HepG2 (cell line): ENCODE measurements around the gene SCN9A. TPM values are rescaled to one million over a fixed set of nuclear protein-coding genes. Genes with fewer than 3 reads are reported as not detected.

Experiments
- ATAC-seq: fragments of 200-7000 bp; cut with Tn5 transposase; 3 replicates; pipeline ENCODE4 v1.9.1; 2020; ENCODE audit warnings: mild to moderate bottlenecking, moderate library complexity
- BruUV-seq: library from RNA; stranded (reverse); fragments of 400-500 nt; replicated peaks from 2 replicates; lab custom pipeline; 2021; lab: Mats Ljungman, UMichigan
- CTCF ChIA-PET: fragments of 300-600 bp; formaldehyde crosslinking; extraction: SDS; loops from one replicate; lab custom pipeline; 2021; ENCODE audit warnings: low total read pairs, inconsistent platforms, low intra/inter-chr PET ratio; lab: Yijun Ruan, JAX
- POLR2A ChIA-PET: fragments of 350-600 bp; sonication (Branson Sonifier 250); formaldehyde crosslinking; loops from one replicate; lab custom pipeline; 2020; ENCODE audit warnings: antibody characterized with exemption, inconsistent platforms; lab: Yijun Ruan, JAX
- DNase-seq: peaks from one replicate; pipeline ENCODE4 v3.0.0-alpha.2; 2015; ENCODE audit warnings: low spot score
- FAIRE-seq: peaks from 3 replicates; lab custom pipeline; 2011; peaks lifted over from hg19 to GRCh38; lab: Jason Lieb, UNC
- H2AFZ ChIP-seq: one replicate; pipeline ENCODE4 v1.6.1; 2011; ENCODE audit warnings: low read length, inconsistent platforms
- H3K27ac ChIP-seq: fragments of 300-600 bp; 3 replicates; pipeline ENCODE4 v1.8.0; 2011; ENCODE audit warnings: mixed run types, mild to moderate bottlenecking, mixed read lengths, low read length, inconsistent platforms; ENCODE audit not compliant: insufficient read depth; ENCODE audit errors: extremely low read length
- H3K27me3 ChIP-seq, 2 experiments: fragments of 200-600 bp in 1 of 2; 2 replicates in 1 of 2; 3 replicates in 1 of 2; pipeline versions ENCODE4 v1.6.0 to v1.8.0; 2011; ENCODE audit warnings: low read length in 2 of 2, mild to moderate bottlenecking in 2 of 2, moderate library complexity in 2 of 2, inconsistent platforms in 1 of 2; ENCODE audit not compliant: insufficient read depth in 2 of 2, control insufficient read depth in 1 of 2
- H3K36me3 ChIP-seq, 2 experiments: fragments of 200-600 bp in 1 of 2; replicated peaks in 1 of 2; 2 replicates in 1 of 2; 3 replicates in 1 of 2; pipeline versions ENCODE4 v1.5.1 to v1.8.0; 2011; ENCODE audit warnings: low read length in 2 of 2, inconsistent platforms in 1 of 2; ENCODE audit not compliant: insufficient read depth in 2 of 2, control insufficient read depth in 1 of 2
- H3K4me1 ChIP-seq: 2 replicates; pipeline ENCODE4 v1.5.1; 2012; ENCODE audit warnings: low read length, inconsistent platforms; ENCODE audit not compliant: insufficient read depth
- H3K4me2 ChIP-seq: 2 replicates; pipeline ENCODE4 v1.6.0; 2011; ENCODE audit warnings: low read depth, low read length, inconsistent platforms
- H3K4me3 ChIP-seq, 3 experiments: fragments of 200-600 bp in 1 of 3; sonication (generic), shearing (Covaris generic) in 1 of 3; replicated peaks in 1 of 3; 2 replicates each; pipeline ENCODE4 v1.5.1; 2011 to 2016; ENCODE audit warnings: low read length in 3 of 3, inconsistent platforms in 2 of 3, low read depth in 2 of 3, mild to moderate bottlenecking in 2 of 3, control low read depth in 1 of 3, mixed read lengths in 1 of 3; ENCODE audit not compliant: insufficient read depth in 1 of 3
- H3K79me2 ChIP-seq: one replicate; pipeline ENCODE4 v1.6.1; 2011; ENCODE audit warnings: low read length, inconsistent platforms; ENCODE audit not compliant: insufficient read depth
- H3K9ac ChIP-seq: 2 replicates; pipeline ENCODE4 v1.6.0; 2011; ENCODE audit warnings: mild to moderate bottlenecking, low read depth, low read length, inconsistent platforms; ENCODE audit not compliant: insufficient read depth
- H3K9me3 ChIP-seq: 2 replicates; pipeline ENCODE4 v1.5.1; 2012; ENCODE audit warnings: mild to moderate bottlenecking, low read length
- H4K20me1 ChIP-seq: 2 replicates; pipeline ENCODE4 v1.6.0; 2011; ENCODE audit warnings: inconsistent platforms, mild to moderate bottlenecking, low read length, moderate library complexity; ENCODE audit not compliant: insufficient read depth
- NCOR1 ChIP-seq: fragments of 200-600 bp; sonication (generic); IDR thresholded peaks from 2 replicates; pipeline ENCODE4 v1.7.0; 2017; ENCODE audit warnings: antibody characterized with exemption, low read length, borderline replicate concordance
- PAWR ChIP-seq: sonication (generic); formaldehyde crosslinking; IDR thresholded peaks from 2 replicates; pipeline ENCODE4 v1.4.0; 2020; ENCODE audit warnings: missing genetic modification reagents, mild to moderate bottlenecking, borderline replicate concordance
- POGZ ChIP-seq: sonication (generic); formaldehyde crosslinking; IDR thresholded peaks from 2 replicates; pipeline ENCODE4 v1.4.0; 2020; ENCODE audit warnings: mild to moderate bottlenecking, missing genetic modification reagents
- RBFOX2 ChIP-seq: fragments of 200-400 bp; formaldehyde crosslinking; IDR thresholded peaks from 2 replicates; pipeline ENCODE4 v1.6.1; 2017; ENCODE audit warnings: low read depth, mild to moderate bottlenecking, low read length
- ZNF20 ChIP-seq: sonication (generic); formaldehyde crosslinking; IDR thresholded peaks from 2 replicates; pipeline ENCODE4 v1.4.0; 2020; ENCODE audit warnings: mild to moderate bottlenecking, moderate library complexity, missing genetic modification reagents
- ZNF468 ChIP-seq: sonication (generic); formaldehyde crosslinking; IDR thresholded peaks from 2 replicates; pipeline ENCODE4 v1.8.0; 2022; ENCODE audit warnings: mild to moderate bottlenecking, moderate library complexity, missing genetic modification reagents
- ZNF589 ChIP-seq: sonication (generic); formaldehyde crosslinking; conservative IDR thresholded peaks from 2 replicates; pipeline ENCODE4 v1.8.0; 2022; ENCODE audit warnings: mild to moderate bottlenecking, moderate library complexity, missing genetic modification reagents
- ZNF616 ChIP-seq: sonication (generic); formaldehyde crosslinking; IDR thresholded peaks from 2 replicates; pipeline ENCODE4 v1.5.0; 2020; ENCODE audit warnings: low read depth, mild to moderate bottlenecking, missing genetic modification reagents
- ZNF790 ChIP-seq: sonication (generic); formaldehyde crosslinking; IDR thresholded peaks from 2 replicates; pipeline ENCODE4 v1.8.0; 2022; ENCODE audit warnings: missing genetic modification reagents, mild to moderate bottlenecking, borderline replicate concordance
- ZNF839 ChIP-seq: sonication (generic); formaldehyde crosslinking; IDR thresholded peaks from 2 replicates; pipeline ENCODE4 v1.4.0; 2020; ENCODE audit warnings: missing genetic modification reagents, mild to moderate bottlenecking, borderline replicate concordance
- WGBS: methylation state at CpG from one replicate; pipeline ENCODE4 v1.1.6; 2017; ENCODE audit warnings: low lambda C conversion rate; 5-methylcytosine and 5-hydroxymethylcytosine counted together
- in situ Hi-C: cut with HindIII; loops from 2 replicates; pipeline ENCODE4 v1.10.0; 2017; ENCODE audit warnings: low pct_unique_long_range_greater_than_20kb; ENCODE audit not compliant: extremely low pct_ligation_motif_present
- intact Hi-C: fragments of 100-400 bp; cut with micrococcal nuclease; formaldehyde crosslinking; loops from one replicate; pipeline ENCODE4 v1.10.0; 2022; ENCODE audit not compliant: unreplicated experiment
- polyA plus RNA-seq, 8 experiments: library from polyadenylated mRNA; depleted of rRNA in 3 of 8; stranded (reverse) in 7 of 8; unstranded in 1 of 8; fragments of >200 nt; fragmentation: Illumina TruSeq in 4 of 8; extraction: Trizol in 4 of 8; gene quantifications; 2 replicates each; pipeline versions ENCODE4 v1.2.1 to v1.2.3, GENCODE V29; 2011 to 2016; ENCODE audit warnings: low read depth in 4 of 8, missing spikeins in 1 of 8, mixed read lengths in 1 of 8; ENCODE audit not compliant: insufficient read depth in 1 of 8
- total RNA-seq, 5 experiments: library from RNA; depleted of rRNA; stranded (reverse); fragments of >200 nt; fragmentation: Illumina TruSeq; extraction: Trizol; gene quantifications; 2 replicates each; pipeline ENCODE4 v1.2.3, GENCODE V29; 2016; ENCODE audit warnings: low read depth in 1 of 5
- TF ChIP-seq, protein P1 (sequence below): sonication (generic); formaldehyde crosslinking; IDR thresholded peaks from 2 replicates; pipeline ENCODE4 v1.9.0; 2022; ENCODE audit warnings: low read depth, missing genetic modification reagents
- TF ChIP-seq, protein P2 (sequence below): sonication (generic); IDR thresholded peaks from 2 replicates; pipeline ENCODE4 v1.6.1; 2016; ENCODE audit warnings: low read depth, borderline replicate concordance
- TF ChIP-seq, protein P3 (sequence below): sonication (generic); formaldehyde crosslinking; IDR thresholded peaks from 2 replicates; pipeline ENCODE4 v1.4.0; 2020; ENCODE audit warnings: missing genetic modification reagents
- TF ChIP-seq, protein P4 (sequence below): IDR thresholded peaks from 2 replicates; pipeline ENCODE4 v1.6.1; 2016

SCN9A gene
- total and polyA plus RNA-seq, 2 of the 13 experiments (the other 11 are each of a cell fraction or from before 2014, with no cell fraction given) = 15.3 to 24.3 TPM

DNA sequence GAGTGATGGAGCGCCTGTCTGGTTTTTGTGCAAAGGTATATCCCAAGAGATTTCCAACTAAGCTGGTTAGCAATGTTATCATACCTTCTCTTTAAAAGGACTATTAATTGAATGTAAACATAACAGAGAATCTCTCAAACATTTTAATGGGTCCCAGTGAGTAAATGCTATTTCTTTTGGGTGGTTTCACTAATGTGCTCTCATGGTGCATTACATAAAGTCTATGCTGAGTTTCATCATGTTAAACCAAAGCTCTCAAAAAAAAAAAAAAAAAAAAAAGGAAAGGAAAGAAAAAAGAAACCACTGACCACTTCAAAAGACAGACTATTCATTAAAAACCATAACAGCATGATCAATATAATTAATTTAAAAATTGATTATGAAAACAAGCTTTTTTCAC lies 128.8 kb downstream of the SCN9A start:
- Histone ChIP-seq H3K36me3 (no peaks in the 10 kb centered on the region), H3K27ac (no peak overlapping the region), H3K4me3 (no peak overlapping the region), H3K4me2 (no peak overlapping the region)
- POLR2A ChIA-PET = no interaction called here
- no peak for FAIRE-seq
- intact Hi-C loops = no loop called here
- TF ChIP-seq ZNF20 (CRISPR knock-in tag) (no peak), NCOR1 (no peak), ZNF616 (CRISPR knock-in tag) (no peak), ZNF790 (CRISPR knock-in tag) (no peak), ZNF589 (CRISPR knock-in tag) (no peak)
- TF ChIP-seq, all 625 proteins: peak for 0
- no peak for DNase-seq
- H4K20me1 ChIP-seq = no peaks in the 10 kb centered on the region
- 98% methylated on average over 1 of the region's 1 CpG for WGBS
- peaks cover 17% of the 10 kb centered on the region for H3K4me1 ChIP-seq
- H3K27me3 ChIP-seq = no peaks in the 10 kb centered on the region
- no peak overlapping the region for H2AFZ ChIP-seq
- no peaks in the 10 kb centered on the region for H3K9me3 ChIP-seq
- ATAC-seq = no peak
- in situ Hi-C loops = no loop called here
- CTCF ChIA-PET = no interaction called here
- no peak overlapping the region for H3K9ac ChIP-seq
- H3K79me2 ChIP-seq = no peaks in the 10 kb centered on the region
- no TSS peak for BruUV-seq

DNA sequence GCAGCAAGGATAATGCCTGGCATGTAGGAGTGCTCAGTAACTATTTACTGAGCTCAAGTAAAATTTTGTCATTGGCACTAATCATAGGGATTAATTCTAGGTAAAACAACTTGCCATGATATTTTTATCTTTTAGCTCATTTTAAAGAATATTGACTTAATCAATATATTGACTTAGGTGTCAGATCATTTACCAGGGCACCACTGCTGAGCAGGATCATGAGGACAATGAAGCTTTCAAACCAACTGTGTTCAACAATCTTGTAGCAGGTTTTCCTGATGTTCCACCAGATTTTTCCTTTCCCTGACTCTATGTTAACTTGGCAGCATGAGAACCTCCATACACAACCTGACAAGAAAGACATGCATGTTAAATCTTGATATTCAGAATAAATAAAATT lies 133.4 kb downstream of the SCN9A start:
- Histone ChIP-seq H3K27ac (no peak overlapping the region), H3K4me2 (no peak overlapping the region), H3K27me3 (no peaks in the 10 kb centered on the region), H3K9me3 (no peaks in the 10 kb centered on the region), H3K79me2 (no peaks in the 10 kb centered on the region), H3K4me1 (peaks cover 25% of the 10 kb centered on the region), H3K4me3 (no peak overlapping the region), H4K20me1 (no peaks in the 10 kb centered on the region), H2AFZ (no peak overlapping the region), H3K36me3 (0 out of 5 replicates have a peak, but pooled peaks cover 0 to 3% of the 10 kb centered on the region in 2 experiments), H3K9ac (no peak overlapping the region)
- intact Hi-C loops (no loop called here), in situ Hi-C loops (no loop called here)
- no peak for DNase-seq
- ChIA-PET POLR2A (interaction anchor here (1.3 kb wide), 1 partner anchor 107 kb away, joined by 6 read pairs; no protein-coding TSS in a partner anchor), CTCF (no interaction called here)
- FAIRE-seq = no peak
- peak; percentile 66 for ATAC-seq
- no TSS peak for BruUV-seq
- TF ChIP-seq ZNF468 (CRISPR knock-in tag) (no peak), ZNF839 (CRISPR knock-in tag) (no peak), RBFOX2 (no peak), PAWR (CRISPR knock-in tag) (no peak), POGZ (0 out of 2 replicates have a peak, but pooled peaks have one; percentile 30)
- TF ChIP-seq, protein P1, sequence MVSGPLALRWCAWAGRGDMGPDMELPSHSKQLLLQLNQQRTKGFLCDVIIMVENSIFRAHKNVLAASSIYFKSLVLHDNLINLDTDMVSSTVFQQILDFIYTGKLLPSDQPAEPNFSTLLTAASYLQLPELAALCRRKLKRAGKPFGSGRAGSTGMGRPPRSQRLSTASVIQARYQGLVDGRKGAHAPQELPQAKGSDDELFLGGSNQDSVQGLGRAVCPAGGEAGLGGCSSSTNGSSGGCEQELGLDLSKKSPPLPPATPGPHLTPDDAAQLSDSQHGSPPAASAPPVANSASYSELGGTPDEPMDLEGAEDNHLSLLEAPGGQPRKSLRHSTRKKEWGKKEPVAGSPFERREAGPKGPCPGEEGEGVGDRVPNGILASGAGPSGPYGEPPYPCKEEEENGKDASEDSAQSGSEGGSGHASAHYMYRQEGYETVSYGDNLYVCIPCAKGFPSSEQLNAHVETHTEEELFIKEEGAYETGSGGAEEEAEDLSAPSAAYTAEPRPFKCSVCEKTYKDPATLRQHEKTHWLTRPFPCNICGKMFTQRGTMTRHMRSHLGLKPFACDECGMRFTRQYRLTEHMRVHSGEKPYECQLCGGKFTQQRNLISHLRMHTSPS (CRISPR knock-in tag) = no peak
- TF ChIP-seq, protein P2, sequence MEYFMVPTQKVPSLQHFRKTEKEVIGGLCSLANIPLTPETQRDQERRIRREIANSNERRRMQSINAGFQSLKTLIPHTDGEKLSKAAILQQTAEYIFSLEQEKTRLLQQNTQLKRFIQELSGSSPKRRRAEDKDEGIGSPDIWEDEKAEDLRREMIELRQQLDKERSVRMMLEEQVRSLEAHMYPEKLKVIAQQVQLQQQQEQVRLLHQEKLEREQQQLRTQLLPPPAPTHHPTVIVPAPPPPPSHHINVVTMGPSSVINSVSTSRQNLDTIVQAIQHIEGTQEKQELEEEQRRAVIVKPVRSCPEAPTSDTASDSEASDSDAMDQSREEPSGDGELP = no peak
- TF ChIP-seq, protein P3, sequence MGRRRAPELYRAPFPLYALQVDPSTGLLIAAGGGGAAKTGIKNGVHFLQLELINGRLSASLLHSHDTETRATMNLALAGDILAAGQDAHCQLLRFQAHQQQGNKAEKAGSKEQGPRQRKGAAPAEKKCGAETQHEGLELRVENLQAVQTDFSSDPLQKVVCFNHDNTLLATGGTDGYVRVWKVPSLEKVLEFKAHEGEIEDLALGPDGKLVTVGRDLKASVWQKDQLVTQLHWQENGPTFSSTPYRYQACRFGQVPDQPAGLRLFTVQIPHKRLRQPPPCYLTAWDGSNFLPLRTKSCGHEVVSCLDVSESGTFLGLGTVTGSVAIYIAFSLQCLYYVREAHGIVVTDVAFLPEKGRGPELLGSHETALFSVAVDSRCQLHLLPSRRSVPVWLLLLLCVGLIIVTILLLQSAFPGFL (CRISPR knock-in tag) = no peak
- TF ChIP-seq, protein P4, sequence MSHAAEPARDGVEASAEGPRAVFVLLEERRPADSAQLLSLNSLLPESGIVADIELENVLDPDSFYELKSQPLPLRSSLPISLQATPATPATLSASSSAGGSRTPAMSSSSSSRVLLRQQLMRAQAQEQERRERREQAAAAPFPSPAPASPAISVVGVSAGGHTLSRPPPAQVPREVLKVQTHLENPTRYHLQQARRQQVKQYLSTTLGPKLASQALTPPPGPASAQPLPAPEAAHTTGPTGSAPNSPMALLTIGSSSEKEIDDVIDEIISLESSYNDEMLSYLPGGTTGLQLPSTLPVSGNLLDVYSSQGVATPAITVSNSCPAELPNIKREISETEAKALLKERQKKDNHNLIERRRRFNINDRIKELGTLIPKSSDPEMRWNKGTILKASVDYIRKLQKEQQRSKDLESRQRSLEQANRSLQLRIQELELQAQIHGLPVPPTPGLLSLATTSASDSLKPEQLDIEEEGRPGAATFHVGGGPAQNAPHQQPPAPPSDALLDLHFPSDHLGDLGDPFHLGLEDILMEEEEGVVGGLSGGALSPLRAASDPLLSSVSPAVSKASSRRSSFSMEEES (CRISPR knock-in tag) = no peak
